SK-N-SH (cell line): Measurements from ENCODE around the gene DDX51. TPM values are rescaled to one million over a fixed set of nuclear protein-coding genes. Genes with fewer than 3 reads are reported as not detected.

ENCODE experiments used
- CTCF ChIA-PET: fragments of 300-600, 350-600 bp; formaldehyde crosslinking; extraction: SDS; loops from one replicate; lab custom pipeline; 2021; lab: Yijun Ruan, JAX
- POLR2A ChIA-PET: fragments of 350-600 bp; sonication (Branson Sonifier 250); formaldehyde crosslinking; extraction: SDS; loops from one replicate; lab custom pipeline; 2020; ENCODE audit warnings: antibody characterized with exemption, inconsistent platforms; lab: Yijun Ruan, JAX
- DNase-seq: peaks from one replicate; pipeline ENCODE4 v3.0.0; 2012
- H2AFZ ChIP-seq: fragments of 200-600 bp; sonication (generic); 2 replicates; pipeline ENCODE4 v1.8.1; 2016; ENCODE audit warnings: antibody characterized with exemption, mild to moderate bottlenecking, low read depth
- H3F3A ChIP-seq: fragments of 200-600 bp; sonication (generic); replicated peaks from 2 replicates; pipeline ENCODE3; 2016; ENCODE audit warnings: antibody characterized with exemption, mild to moderate bottlenecking; ENCODE audit not compliant: insufficient read depth
- H3K27ac ChIP-seq, 2 experiments: fragments of 200-500 bp in 1 of 2; fragments of 200-600 bp in 1 of 2; sonication (Bioruptor generic) in 1 of 2; sonication (generic), shearing (Covaris generic) in 1 of 2; 2 replicates each; pipeline versions ENCODE4 v1.5.1 to v1.6.1; 2014 to 2016; ENCODE audit warnings: low read depth in 2 of 2, inconsistent platforms in 1 of 2, low read length in 1 of 2, mild to moderate bottlenecking in 1 of 2, mixed read lengths in 1 of 2
- H3K27me3 ChIP-seq: fragments of 200-600 bp; sonication (generic), shearing (Covaris generic); 2 replicates; pipeline ENCODE4 v1.6.1; 2016; ENCODE audit warnings: mixed run types; ENCODE audit not compliant: insufficient read depth
- H3K36me3 ChIP-seq, 2 experiments: fragments of 200-500 bp in 1 of 2; fragments of 200-600 bp in 1 of 2; sonication (Bioruptor generic) in 1 of 2; sonication (generic) in 1 of 2; replicated peaks in 1 of 2; 2 replicates each; pipeline versions ENCODE3 to v1.5.1; 2014 to 2016; ENCODE audit warnings: low read length in 1 of 2, mild to moderate bottlenecking in 1 of 2; ENCODE audit not compliant: insufficient read depth in 2 of 2, control insufficient read depth in 1 of 2
- H3K4me1 ChIP-seq, 2 experiments: fragments of 200-500 bp in 1 of 2; fragments of 200-600 bp in 1 of 2; sonication (Bioruptor generic) in 1 of 2; sonication (generic), shearing (Covaris generic) in 1 of 2; 2 replicates each; pipeline versions ENCODE4 v1.5.1 to v1.6.1; 2014 to 2016; ENCODE audit warnings: low read depth in 1 of 2, low read length in 1 of 2, mixed run types in 1 of 2; ENCODE audit not compliant: insufficient read depth in 2 of 2, control insufficient read depth in 1 of 2
- H3K4me2 ChIP-seq: fragments of 200-600 bp; sonication (generic), shearing (Covaris generic); 2 replicates; pipeline ENCODE4 v1.6.1; 2017; ENCODE audit warnings: mixed run types
- H3K4me3 ChIP-seq, 2 experiments: fragments of 200-500 bp in 1 of 2; fragments of 200-600 bp in 1 of 2; sonication (Bioruptor generic) in 1 of 2; sonication (generic), shearing (Covaris generic) in 1 of 2; 2 replicates each; pipeline versions ENCODE4 v1.5.1 to v1.8.1; 2014 to 2016; ENCODE audit warnings: low read depth in 2 of 2, inconsistent platforms in 1 of 2, low read length in 1 of 2, mild to moderate bottlenecking in 1 of 2, mixed read lengths in 1 of 2, moderate library complexity in 1 of 2
- H3K79me2 ChIP-seq: fragments of 200-600 bp; sonication (generic); 2 replicates; pipeline ENCODE4 v1.8.1; 2017; ENCODE audit warnings: mild to moderate bottlenecking; ENCODE audit not compliant: insufficient read depth
- H3K9ac ChIP-seq: fragments of 200-600 bp; sonication (generic); 2 replicates; pipeline ENCODE4 v1.6.1; 2017; ENCODE audit warnings: mixed run types
- H3K9me2 ChIP-seq: fragments of 200-600 bp; sonication (generic); 2 replicates; pipeline ENCODE4 v1.6.1; 2017; ENCODE audit warnings: mixed run types
- H3K9me3 ChIP-seq: fragments of 200-600 bp; sonication (generic); 2 replicates; pipeline ENCODE4 v1.6.1; 2017; ENCODE audit warnings: mixed run types, mild to moderate bottlenecking, moderate library complexity
- H4K20me1 ChIP-seq: fragments of 200-600 bp; sonication (generic); 2 replicates; pipeline ENCODE4 v1.6.1; 2017; ENCODE audit warnings: mild to moderate bottlenecking, mixed run types; ENCODE audit not compliant: insufficient read depth
- EP300 ChIP-seq, 2 experiments: IDR thresholded peaks; 2 replicates each; pipeline versions ENCODE4 v1.4.0 to v1.6.1; 2012; ENCODE audit warnings: borderline replicate concordance in 1 of 2, low read depth in 1 of 2, low read length in 1 of 2
- FOXJ3 ChIP-seq: sonication (generic); formaldehyde crosslinking; IDR thresholded peaks from 2 replicates; pipeline ENCODE4 v1.5.1; 2020; ENCODE audit warnings: mild to moderate bottlenecking, missing genetic modification reagents
- FOXM1 ChIP-seq: IDR thresholded peaks from 2 replicates; pipeline ENCODE4 v1.4.0; 2012; ENCODE audit warnings: low read depth, mild to moderate bottlenecking
- IRF3 ChIP-seq: fragments of 150-350 bp; IDR thresholded peaks from 2 replicates; pipeline ENCODE4 v1.6.1; 2016; ENCODE audit warnings: mild to moderate bottlenecking, low read depth, low read length
- JUND ChIP-seq: IDR thresholded peaks from 2 replicates; pipeline ENCODE4 v1.4.0; 2012
- MXI1 ChIP-seq: IDR thresholded peaks from 2 replicates; pipeline ENCODE4 v1.6.1; 2012; ENCODE audit warnings: mild to moderate bottlenecking, low read depth, low read length, improper control_type of control experiment
- POLR2AphosphoS5 ChIP-seq: IDR thresholded peaks from 2 replicates; pipeline ENCODE4 v1.6.1; 2012; ENCODE audit warnings: low read depth, low read length
- SMC3 ChIP-seq: IDR thresholded peaks from 2 replicates; pipeline ENCODE4 v1.6.1; 2012; ENCODE audit warnings: low read depth, low read length, improper control_type of control experiment
- USF2 ChIP-seq: fragments of 150-350 bp; IDR thresholded peaks from 2 replicates; pipeline ENCODE4 v1.6.1; 2017; ENCODE audit warnings: antibody characterized with exemption, low read length, low read depth, borderline replicate concordance
- WGBS: methylation state at CpG from one replicate; pipeline ENCODE4 v1.1.6; 2017; ENCODE audit warnings: low lambda C conversion rate; 5-methylcytosine and 5-hydroxymethylcytosine counted together
- polyA plus RNA-seq, 3 experiments: library from polyadenylated mRNA; depleted of rRNA; stranded (reverse); fragments of >200 nt; gene quantifications; 2 replicates each; pipeline ENCODE4 v1.2.3, GENCODE V29; 2012

Gene DDX51
- polyA plus RNA-seq, 1 of the 3 experiments (the other 2 are of a cell fraction), result 17.3 TPM

GRCh38 chr12:132140918-132141841 is 2.9 kb downstream of the DDX51 start:
- Histone ChIP-seq H3K79me2 (peaks cover 37% of the 10 kb centered on the region), H3K27me3 (no peaks in the 10 kb centered on the region), H3K4me3 (no peak overlapping the region), H3F3A (no peaks in the 10 kb centered on the region), H2AFZ (no peak overlapping the region), H3K27ac (no peak overlapping the region), H4K20me1 (no peaks in the 10 kb centered on the region), H3K9me2 (no peaks in the 10 kb centered on the region), H3K36me3 (peaks cover 7 to 42% of the 10 kb centered on the region in 2 experiments), H3K9me3 (no peaks in the 10 kb centered on the region), H3K4me2 (no peak overlapping the region), H3K9ac (no peak overlapping the region), H3K4me1 (peaks cover 0 to 22% of the 10 kb centered on the region in 2 experiments; a peak in 1 of 4 replicates)
- WGBS, result 88% methylated on average over 16 of the region's 38 CpGs
- no peak for TF ChIP-seq JUND
- no peak for TF ChIP-seq IRF3
- ChIA-PET CTCF (interaction anchor here (0.8 to 2.3 kb wide), 5 partner anchors 11 to 473 kb away, joined by 3 to 10 read pairs (median 4); no protein-coding TSS in a partner anchor), POLR2A (no interaction called here)
- no peak for DNase-seq

GRCh38 chr12:132140501-132140900 is 3.6 kb downstream of the DDX51 start:
- H3K4me1 ChIP-seq, result peaks cover 0 to 19% of the 10 kb centered on the region in 2 experiments; a peak in 1 of 4 replicates
- H3K4me3 ChIP-seq, result no peak overlapping the region
- WGBS, result 100% methylated on average over 6 of the region's 15 CpGs
- H2AFZ ChIP-seq, result no peak overlapping the region
- TF ChIP-seq USF2 (no peak), EP300 (IDR thresholded peaks at IDR 0.05; ENCODE audit: borderline replicate concordance in 1 of 2, low read depth in 1 of 2, low read length in 1 of 2) (no peak), SMC3 (no peak), FOXJ3 (no peak), POLR2AphosphoS5 (no peak), MXI1 (no peak), FOXM1 (no peak)
- no peaks in the 10 kb centered on the region for H4K20me1 ChIP-seq
- no peaks in the 10 kb centered on the region for H3F3A ChIP-seq
- no peak overlapping the region for H3K27ac ChIP-seq
- no peaks in the 10 kb centered on the region for H3K27me3 ChIP-seq
- peaks cover 7 to 40% of the 10 kb centered on the region in 2 experiments for H3K36me3 ChIP-seq
- no peaks in the 10 kb centered on the region for H3K9me2 ChIP-seq
- POLR2A ChIA-PET, result no interaction called here
- peaks cover 30% of the 10 kb centered on the region for H3K79me2 ChIP-seq
- no peak overlapping the region for H3K9ac ChIP-seq
- no peak for DNase-seq
- no peak overlapping the region for H3K4me2 ChIP-seq
- no peaks in the 10 kb centered on the region for H3K9me3 ChIP-seq
- CTCF ChIA-PET, result interaction anchor here (0.8 to 2.3 kb wide), 4 partner anchors 13 to 474 kb away, joined by 3 to 10 read pairs (median 4); no protein-coding TSS in a partner anchor
